DOHH2 (cell line): ENCODE data around the gene FBXW7.

Experiments
- H3F3A ChIP-seq: fragments of 200-600 bp; sonication (generic), shearing (Covaris generic); 2 replicates; pipeline ENCODE4 v1.6.0; 2016; ENCODE audit warnings: antibody characterized with exemption, mild to moderate bottlenecking; ENCODE audit not compliant: control insufficient read depth, insufficient read depth
- H3K27ac ChIP-seq: fragments of 200-600 bp; sonication (generic); 2 replicates; pipeline ENCODE4 v1.5.1; 2014; ENCODE audit warnings: low read depth, mild to moderate bottlenecking, low read length, moderate library complexity
- H3K27me3 ChIP-seq: fragments of 200-600 bp; sonication (generic); 2 replicates; pipeline ENCODE4 v1.6.1; 2014; ENCODE audit warnings: mild to moderate bottlenecking, low read length, mixed read lengths; ENCODE audit not compliant: control insufficient read depth
- H3K36me3 ChIP-seq: fragments of 200-600 bp; sonication (generic); 2 replicates; pipeline ENCODE4 v1.6.1; 2014; ENCODE audit warnings: mild to moderate bottlenecking, low read length, moderate library complexity, mixed read lengths; ENCODE audit not compliant: control insufficient read depth
- H3K4me1 ChIP-seq: fragments of 200-600 bp; sonication (generic); 2 replicates; pipeline ENCODE4 v1.6.1; 2014; ENCODE audit warnings: mild to moderate bottlenecking, low read length, mixed read lengths; ENCODE audit not compliant: control insufficient read depth
- H3K4me2 ChIP-seq: fragments of 200-600 bp; sonication (generic); 2 replicates; pipeline ENCODE4 v1.6.0; 2014; ENCODE audit warnings: mild to moderate bottlenecking, low read length, moderate library complexity
- H3K4me3 ChIP-seq: fragments of 200-600 bp; sonication (generic); 2 replicates; pipeline ENCODE4 v1.5.1; 2014; ENCODE audit warnings: mild to moderate bottlenecking, low read length, mixed read lengths
- H3K79me2 ChIP-seq: fragments of 200-600 bp; sonication (generic); 2 replicates; pipeline ENCODE4 v1.6.1; 2014; ENCODE audit warnings: mild to moderate bottlenecking, low read length, mixed read lengths; ENCODE audit not compliant: control insufficient read depth
- H3K9me2 ChIP-seq: fragments of 200-600 bp; sonication (generic); replicated peaks from 2 replicates; pipeline ENCODE4 v1.6.1; 2014; ENCODE audit warnings: mild to moderate bottlenecking, low read length, mixed read lengths; ENCODE audit not compliant: control insufficient read depth
- H3K9me3 ChIP-seq: fragments of 200-600 bp; sonication (generic); 2 replicates; pipeline ENCODE4 v1.6.1; 2014; ENCODE audit warnings: antibody characterized with exemption, low read length, mixed read lengths; ENCODE audit not compliant: control insufficient read depth, insufficient read depth
- H4K20me1 ChIP-seq: fragments of 200-600 bp; sonication (generic); 2 replicates; pipeline ENCODE4 v1.6.0; 2014; ENCODE audit warnings: low read depth, mild to moderate bottlenecking, antibody characterized with exemption, low read length, moderate library complexity; ENCODE audit not compliant: control insufficient read depth, insufficient read depth
- EZH2phosphoT487 ChIP-seq: fragments of 200-600 bp; sonication (generic); IDR thresholded peaks from 2 replicates; pipeline ENCODE4 v1.6.1; 2017; ENCODE audit warnings: borderline replicate concordance, mild to moderate bottlenecking, antibody characterized with exemption, low read length, moderate library complexity, mixed read lengths
- TF ChIP-seq, protein P1 (sequence below): fragments of 200-600 bp; sonication (generic); IDR thresholded peaks from one replicate; pipeline ENCODE4 v1.5.1; 2014; ENCODE audit warnings: antibody characterized with exemption, mild to moderate bottlenecking, low read depth, low read length; ENCODE audit not compliant: poor library complexity, severe bottlenecking

The FBXW7 gene

DNA sequence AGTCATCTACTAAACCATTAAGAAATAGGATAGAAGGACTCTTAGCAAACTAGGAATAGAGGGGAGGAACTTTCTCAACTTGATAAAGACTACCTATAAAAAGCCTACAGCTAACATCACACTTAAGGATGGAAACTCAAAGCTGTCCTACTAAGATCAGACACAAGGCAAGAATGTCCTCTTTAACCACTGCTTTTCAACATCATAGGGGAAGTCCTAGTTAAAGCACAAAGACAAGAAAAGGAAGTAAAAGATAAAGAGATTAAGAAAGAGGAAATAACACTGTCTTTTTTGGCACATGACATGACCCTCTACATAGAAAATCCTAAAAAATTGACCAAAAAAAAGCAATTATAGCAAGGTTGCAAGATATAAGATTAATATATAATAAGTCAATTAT lies 136.6 kb downstream of the FBXW7 start:
- no peak overlapping the region for H3K4me3 ChIP-seq
- no peaks in the 10 kb centered on the region for H3F3A ChIP-seq
- TF ChIP-seq EZH2phosphoT487: no peak
- TF ChIP-seq, protein P1, sequence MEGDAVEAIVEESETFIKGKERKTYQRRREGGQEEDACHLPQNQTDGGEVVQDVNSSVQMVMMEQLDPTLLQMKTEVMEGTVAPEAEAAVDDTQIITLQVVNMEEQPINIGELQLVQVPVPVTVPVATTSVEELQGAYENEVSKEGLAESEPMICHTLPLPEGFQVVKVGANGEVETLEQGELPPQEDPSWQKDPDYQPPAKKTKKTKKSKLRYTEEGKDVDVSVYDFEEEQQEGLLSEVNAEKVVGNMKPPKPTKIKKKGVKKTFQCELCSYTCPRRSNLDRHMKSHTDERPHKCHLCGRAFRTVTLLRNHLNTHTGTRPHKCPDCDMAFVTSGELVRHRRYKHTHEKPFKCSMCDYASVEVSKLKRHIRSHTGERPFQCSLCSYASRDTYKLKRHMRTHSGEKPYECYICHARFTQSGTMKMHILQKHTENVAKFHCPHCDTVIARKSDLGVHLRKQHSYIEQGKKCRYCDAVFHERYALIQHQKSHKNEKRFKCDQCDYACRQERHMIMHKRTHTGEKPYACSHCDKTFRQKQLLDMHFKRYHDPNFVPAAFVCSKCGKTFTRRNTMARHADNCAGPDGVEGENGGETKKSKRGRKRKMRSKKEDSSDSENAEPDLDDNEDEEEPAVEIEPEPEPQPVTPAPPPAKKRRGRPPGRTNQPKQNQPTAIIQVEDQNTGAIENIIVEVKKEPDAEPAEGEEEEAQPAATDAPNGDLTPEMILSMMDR: no peak
- peaks cover 15% of the 10 kb centered on the region for H3K4me1 ChIP-seq
- H3K9me2 ChIP-seq: no peaks in the 10 kb centered on the region
- no peak overlapping the region for H3K4me2 ChIP-seq
- H3K9me3 ChIP-seq: no peaks in the 10 kb centered on the region
- peaks cover 3% of the 10 kb centered on the region; the same call in 1 of the 2 replicates for H4K20me1 ChIP-seq
- no peak overlapping the region for H3K27ac ChIP-seq
- H3K79me2 ChIP-seq: peaks cover 25% of the 10 kb centered on the region
- H3K36me3 ChIP-seq: peaks cover 3% of the 10 kb centered on the region; the same call in 1 of the 2 replicates
- H3K27me3 ChIP-seq: no peaks in the 10 kb centered on the region

DNA sequence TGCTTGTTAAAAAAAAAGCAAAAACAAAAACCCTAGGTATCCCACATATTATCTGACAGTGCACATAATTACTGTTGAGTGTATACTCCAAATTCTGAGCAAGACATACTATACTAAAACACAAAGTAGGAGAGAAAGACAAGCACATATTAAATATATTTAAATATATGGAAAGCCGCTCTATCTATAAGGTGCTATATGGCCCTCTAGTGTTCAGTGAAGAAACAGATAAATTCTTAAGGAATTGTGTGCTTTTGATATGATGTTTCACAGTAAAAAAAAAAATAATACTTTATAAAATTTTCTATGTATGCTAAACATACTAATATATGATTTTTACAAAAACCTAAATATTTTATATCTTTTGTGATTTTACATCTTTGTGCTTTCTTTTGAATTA lies 137.8 kb downstream of the FBXW7 start:
- H3K4me3 ChIP-seq: no peak overlapping the region
- H4K20me1 ChIP-seq: peaks cover 3% of the 10 kb centered on the region; the same call in 1 of the 2 replicates
- H3K9me3 ChIP-seq: no peaks in the 10 kb centered on the region
- no peak overlapping the region for H3K27ac ChIP-seq
- TF ChIP-seq, protein P1: peak; percentile 14
- TF ChIP-seq EZH2phosphoT487: no peak
- no peak overlapping the region for H3K4me2 ChIP-seq
- H3K9me2 ChIP-seq: no peaks in the 10 kb centered on the region
- no peaks in the 10 kb centered on the region for H3K27me3 ChIP-seq
- no peaks in the 10 kb centered on the region for H3F3A ChIP-seq
- H3K36me3 ChIP-seq: peaks cover 3% of the 10 kb centered on the region; the same call in 1 of the 2 replicates
- H3K79me2 ChIP-seq: peaks cover 25% of the 10 kb centered on the region
- peaks cover 15% of the 10 kb centered on the region for H3K4me1 ChIP-seq

DNA sequence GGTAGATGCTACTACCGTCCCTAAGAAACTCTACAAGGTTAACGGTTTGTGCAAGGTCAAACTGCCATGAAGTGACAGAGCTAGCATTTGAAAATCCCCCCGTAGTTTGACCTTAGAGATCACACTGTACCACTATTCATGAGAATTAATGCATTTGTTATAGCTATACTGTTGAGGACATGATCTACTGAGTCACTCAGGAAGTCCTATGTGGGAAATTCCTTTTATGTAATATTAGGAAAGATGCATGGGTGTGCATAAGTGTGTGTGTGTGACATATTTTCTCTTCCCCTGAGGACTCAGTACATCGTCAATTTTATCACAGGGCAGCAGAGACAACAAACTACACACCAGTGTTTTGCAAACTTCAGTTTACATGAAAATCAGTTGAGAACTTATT lies 141.1 kb downstream of the FBXW7 start:
- Histone ChIP-seq H3F3A (no peaks in the 10 kb centered on the region), H3K9me2 (no peaks in the 10 kb centered on the region), H3K4me1 (peaks cover 9% of the 10 kb centered on the region), H3K27me3 (no peaks in the 10 kb centered on the region), H3K9me3 (no peaks in the 10 kb centered on the region), H4K20me1 (peaks cover 3% of the 10 kb centered on the region; the same call in 1 of the 2 replicates), H3K4me3 (no peak overlapping the region), H3K36me3 (peaks cover 3% of the 10 kb centered on the region; the same call in 1 of the 2 replicates), H3K79me2 (peaks cover 16% of the 10 kb centered on the region), H3K4me2 (no peak overlapping the region), H3K27ac (no peak overlapping the region)
- TF ChIP-seq, protein P1: no peak
- TF ChIP-seq EZH2phosphoT487: no peak
